Measurements from ENCODE around the gene FGF5. TPM values are rescaled to one million over a fixed set of nuclear protein-coding genes. Genes with fewer than 3 reads are reported as not detected.
"Not testable (repeated sequence)": the region's sequence is repeated elsewhere in the genome, so short reads cannot be mapped to it uniquely, and the experiment has no call there.

The FGF5 gene
- total RNA-seq, 1 experiment from 2014 or later = not detected

- DNase-seq (ENCODE audit: low spot score) = no peak
Observed at GRCh38 chr4:80253510-80253909, 13.0 kb upstream of the FGF5 start.

GRCh38 chr4:80254114-80254513 lies 12.3 kb upstream of the FGF5 start:
- no peak for DNase-seq (ENCODE audit: low spot score)

GRCh38 chr4:80255329-80256095 lies 11.0 kb upstream of the FGF5 start:
- no peak for DNase-seq (ENCODE audit: low spot score)

- DNase-seq (ENCODE audit: low spot score) = no peak
Observed at GRCh38 chr4:80257851-80258250, 8.6 kb upstream of the FGF5 start.

- no peak for DNase-seq (ENCODE audit: low spot score)
Observed at GRCh38 chr4:80259012-80259411, 7.5 kb upstream of the FGF5 start.

GRCh38 chr4:80259817-80260216 lies 6.6 kb upstream of the FGF5 start:
- DNase-seq (ENCODE audit: low spot score) = no peak

- no peak for DNase-seq (ENCODE audit: low spot score)
Observed at GRCh38 chr4:80261989-80262600, 4.4 kb upstream of the FGF5 start.

GRCh38 chr4:80263541-80264351 lies 2.7 kb upstream of the FGF5 start:
- no peak for DNase-seq (ENCODE audit: low spot score)

- no peak for DNase-seq (ENCODE audit: low spot score)
Observed at GRCh38 chr4:80264352-80264647, 2.2 kb upstream of the FGF5 start.

GRCh38 chr4:80264825-80265224 lies 1.6 kb upstream of the FGF5 start:
- no peak for DNase-seq (ENCODE audit: low spot score)

GRCh38 chr4:80265571-80266252 lies 752 bp upstream of the FGF5 start:
- no peak for DNase-seq (ENCODE audit: low spot score)

- no peak for DNase-seq (ENCODE audit: low spot score)
Observed at GRCh38 chr4:80266902-80267380, 477 bp downstream of the FGF5 start.

- DNase-seq (ENCODE audit: low spot score) = no peak
Observed at GRCh38 chr4:80268081-80268823, 1.8 kb downstream of the FGF5 start.

- no peak for DNase-seq (ENCODE audit: low spot score)
Observed at GRCh38 chr4:80268936-80269335, 2.5 kb downstream of the FGF5 start.

- DNase-seq (ENCODE audit: low spot score) = no peak
Observed at GRCh38 chr4:80270321-80270720, 3.9 kb downstream of the FGF5 start.

GRCh38 chr4:80270868-80271267 lies 4.4 kb downstream of the FGF5 start:
- no peak for DNase-seq (ENCODE audit: low spot score)

- DNase-seq (ENCODE audit: low spot score) = no peak
Observed at GRCh38 chr4:80271801-80272200, 5.3 kb downstream of the FGF5 start.

GRCh38 chr4:80276931-80277330 lies 10.5 kb downstream of the FGF5 start:
- no peak for DNase-seq (ENCODE audit: low spot score)

- DNase-seq (ENCODE audit: low spot score) = no peak
Observed at GRCh38 chr4:80279751-80280150, 13.3 kb downstream of the FGF5 start.

- DNase-seq (ENCODE audit: low spot score) = no peak
Observed at GRCh38 chr4:80286451-80286850, 20.0 kb downstream of the FGF5 start.

GRCh38 chr4:80290665-80291064 lies 24.2 kb downstream of the FGF5 start:
- not testable (repeated sequence) for DNase-seq (ENCODE audit: low spot score)
